HG03457 (cell line): ENCODE results near the gene SPATC1L.

Experiments used
- ATAC-seq: cut with Tn5 transposase; IDR thresholded peaks from one replicate; pipeline ENCODE4 v1.9.1; 2021; ENCODE audit warnings: moderate number of reproducible peaks; ENCODE audit not compliant: unreplicated experiment

Gene SPATC1L

DNA sequence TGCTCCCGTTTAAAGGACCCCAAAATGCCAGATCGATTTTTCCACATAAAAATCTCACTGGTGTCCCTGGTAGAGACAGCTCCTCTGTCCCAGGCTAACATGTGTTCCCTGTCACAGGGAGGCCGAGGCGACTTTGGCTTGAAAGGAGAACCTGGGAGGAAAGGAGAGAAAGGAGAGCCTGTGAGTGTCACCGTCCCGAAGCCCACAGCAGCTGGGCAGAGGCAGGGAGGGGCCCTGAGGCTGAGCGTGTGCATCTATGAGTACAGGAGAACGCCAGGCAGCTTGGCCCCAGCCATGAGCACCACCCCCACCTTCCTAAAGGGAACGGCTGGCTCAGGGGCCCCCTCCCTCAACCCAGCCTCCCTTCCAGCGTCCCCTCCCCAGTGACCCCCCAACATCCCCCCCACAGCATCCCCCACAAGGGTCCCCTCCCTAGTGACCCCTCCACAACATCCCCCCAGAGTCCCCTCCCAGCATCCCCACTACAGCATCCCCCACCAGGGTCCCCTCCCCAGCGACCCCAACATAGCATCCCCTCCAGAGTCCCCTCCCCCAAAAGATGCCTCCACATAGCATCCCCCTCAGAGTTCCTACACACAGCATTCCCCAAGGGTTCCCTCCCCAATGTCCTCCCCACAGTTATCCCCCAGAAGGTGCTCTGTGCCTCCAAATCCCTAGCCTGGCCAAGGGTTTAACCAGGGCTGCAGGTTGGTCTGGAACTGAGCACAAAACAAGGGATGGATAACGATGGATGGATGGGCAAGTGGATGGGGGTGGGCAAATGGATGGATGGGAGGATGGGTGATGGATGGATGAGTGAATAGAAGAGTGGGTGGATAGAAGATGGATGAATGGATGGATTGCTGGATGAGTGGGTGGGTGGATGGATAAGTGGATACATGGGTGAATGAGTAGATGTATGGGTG lies 61.2 kb downstream of the SPATC1L start:
- ATAC-seq = no peak

DNA sequence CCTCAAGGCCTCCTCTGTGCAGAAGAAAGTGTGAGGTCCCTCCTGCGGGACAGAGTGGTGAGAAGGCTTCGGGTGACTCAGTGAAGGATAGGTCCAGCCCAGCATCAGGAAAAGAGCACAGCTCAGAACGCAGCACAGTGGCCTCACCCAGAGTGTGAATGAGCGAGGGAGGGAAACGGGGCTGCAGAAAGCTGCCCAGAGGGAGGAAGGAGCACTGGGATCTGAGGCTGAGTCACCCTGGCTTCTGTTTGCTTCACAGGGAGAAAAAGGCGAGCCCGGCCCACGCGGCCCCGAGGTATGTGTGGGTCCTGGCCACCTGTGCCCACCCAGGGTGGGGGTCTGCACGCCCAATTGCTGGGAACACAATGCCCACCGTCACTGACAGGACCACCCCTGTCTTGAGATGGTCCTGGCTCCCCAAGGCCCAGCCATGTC lies 62.0 kb downstream of the SPATC1L start:
- no peak for ATAC-seq

DNA sequence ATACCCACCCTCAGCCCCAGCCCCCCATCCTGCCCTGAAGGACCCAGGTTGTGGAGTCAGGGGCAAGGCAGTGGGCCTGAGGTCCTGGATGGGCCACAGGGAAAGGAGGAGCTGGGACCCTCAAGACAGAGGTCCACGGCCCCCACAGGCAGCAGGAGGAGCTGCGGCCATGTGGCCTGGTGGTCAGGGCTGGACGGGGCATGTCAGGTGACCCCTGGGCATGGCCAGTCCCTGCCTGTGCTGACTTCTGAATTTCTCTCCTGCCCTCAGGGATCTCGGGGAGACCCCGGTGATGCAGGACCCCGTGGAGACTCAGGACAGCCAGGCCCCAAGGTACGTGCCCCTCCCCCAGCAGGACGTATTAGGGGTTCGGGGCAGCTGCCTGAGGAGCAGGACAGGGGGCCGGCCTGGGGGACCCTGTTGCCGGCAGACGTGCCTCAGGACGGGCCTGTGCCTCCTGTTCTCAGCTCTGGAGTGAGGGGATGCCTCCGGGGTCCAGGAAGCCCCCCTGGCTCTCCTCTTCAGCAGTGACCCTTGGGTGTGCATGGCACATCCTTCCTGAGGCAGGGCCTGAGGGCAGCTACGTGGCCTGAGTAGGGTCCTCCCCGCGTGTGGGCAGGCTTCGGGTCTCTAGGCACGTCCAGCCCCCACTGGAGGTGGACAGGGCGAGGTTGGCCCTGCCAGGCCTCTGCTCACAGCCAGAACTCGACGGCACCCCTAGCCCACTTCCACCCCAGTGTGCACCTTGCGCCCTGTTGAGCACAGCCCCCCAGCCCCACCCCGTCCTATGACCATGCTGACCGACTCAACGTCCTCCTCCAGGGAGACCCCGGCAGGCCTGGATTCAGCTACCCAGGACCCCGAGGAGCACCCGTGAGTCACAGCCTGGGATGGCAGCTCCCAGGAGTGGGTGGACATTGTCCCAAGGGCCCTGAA lies 62.7 kb downstream of the SPATC1L start:
- no peak for ATAC-seq

DNA sequence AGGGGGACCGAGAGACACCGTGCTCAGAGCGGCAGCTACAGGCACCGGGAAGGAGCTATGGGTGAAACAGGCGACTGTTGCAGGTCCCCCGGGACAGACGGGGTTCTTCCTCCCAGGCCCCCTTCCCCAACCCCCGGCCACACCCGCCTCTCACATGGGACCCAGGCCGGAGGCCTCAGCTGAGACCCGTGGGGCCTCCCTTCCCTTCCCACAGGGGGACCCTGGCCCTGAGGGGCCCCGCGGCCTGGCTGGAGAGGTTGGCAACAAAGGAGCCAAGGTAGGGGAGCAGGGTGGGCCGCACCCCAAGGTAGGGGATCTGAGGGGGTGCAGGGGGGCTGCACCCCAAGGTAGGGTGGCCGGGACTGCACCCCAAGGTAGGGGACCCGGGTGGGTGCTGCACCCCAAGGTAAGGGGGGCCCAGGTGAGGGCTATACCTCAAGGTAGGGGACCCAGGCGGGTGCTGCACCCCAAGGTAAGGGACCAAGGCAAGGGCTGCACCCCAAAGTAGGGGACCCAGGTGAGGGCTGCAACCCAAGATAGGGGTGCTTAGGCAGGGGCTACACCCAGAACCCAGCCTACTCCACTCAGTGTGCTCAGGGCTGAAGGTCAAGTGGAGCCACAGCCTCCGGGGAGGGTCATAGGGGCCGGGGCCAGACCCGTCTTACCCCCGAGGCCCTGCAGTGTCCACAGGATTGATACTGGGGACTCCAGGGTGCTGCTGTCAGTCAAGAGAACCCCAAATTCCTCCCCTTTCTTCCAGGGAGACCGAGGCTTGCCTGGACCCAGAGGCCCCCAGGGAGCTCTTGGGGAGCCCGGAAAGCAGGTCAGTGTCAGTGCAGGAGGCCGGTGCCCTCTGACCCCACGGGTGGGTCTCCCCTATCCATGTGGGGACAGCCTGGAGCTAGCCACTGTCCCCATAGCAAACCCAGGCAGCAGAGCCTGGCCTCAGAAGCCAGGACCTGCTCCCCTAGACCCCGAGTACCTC lies 63.7 kb downstream of the SPATC1L start:
- ATAC-seq = no peak

DNA sequence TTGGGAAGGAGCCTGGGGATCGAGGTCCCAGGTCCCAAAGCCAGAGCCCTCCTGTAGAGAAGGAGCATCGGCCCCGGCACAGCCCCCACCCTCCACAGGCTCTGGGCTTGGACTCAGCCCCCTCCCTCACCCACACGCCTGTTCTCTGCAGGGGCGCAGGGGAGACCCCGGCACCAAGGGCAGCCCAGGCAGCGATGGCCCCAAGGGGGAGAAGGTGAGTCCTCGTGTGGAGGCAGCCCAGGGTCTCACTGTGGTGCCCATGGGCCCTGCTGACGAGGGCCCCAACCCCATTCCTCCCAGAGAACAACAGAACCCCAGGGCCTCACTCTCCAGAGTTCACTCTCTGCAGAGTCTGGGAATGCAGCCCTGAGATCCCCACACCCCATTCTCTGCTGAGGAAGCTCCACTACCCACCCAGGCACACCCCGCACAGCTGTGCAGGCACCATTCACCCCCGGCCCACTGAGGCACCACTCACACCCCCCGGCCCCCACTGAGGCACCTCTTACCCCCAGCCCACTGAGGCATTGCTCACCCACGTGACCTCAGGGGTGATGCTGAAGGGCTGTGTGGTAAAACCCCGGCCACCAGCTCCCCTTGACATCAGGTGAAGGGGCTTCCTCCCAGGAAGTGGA lies 64.5 kb downstream of the SPATC1L start:
- ATAC-seq = no peak

DNA sequence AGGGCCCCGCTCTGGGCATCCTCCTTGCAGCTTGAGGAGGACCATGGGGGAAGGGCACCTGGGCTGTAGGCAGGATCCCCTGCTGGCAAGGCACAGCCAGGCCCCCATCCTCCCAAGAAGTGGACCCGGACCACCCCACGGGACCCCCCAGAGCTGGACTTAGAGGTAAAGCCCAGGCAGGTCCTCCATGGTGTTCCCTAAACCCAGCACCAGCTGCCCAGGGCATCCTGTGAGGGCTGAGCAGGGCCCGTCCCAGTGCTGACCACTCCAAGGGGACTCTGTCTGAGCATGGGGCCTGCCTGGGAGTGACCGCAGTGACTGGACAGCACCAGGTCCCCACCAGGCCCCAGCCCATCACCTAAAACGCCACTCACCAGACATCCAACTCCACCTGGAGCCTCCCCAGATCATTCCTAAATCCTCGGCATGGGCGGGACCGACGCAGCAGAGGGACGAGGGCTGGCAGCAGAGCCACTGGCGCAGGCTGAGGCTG lies 65.1 kb downstream of the SPATC1L start:
- ATAC-seq = no peak

DNA sequence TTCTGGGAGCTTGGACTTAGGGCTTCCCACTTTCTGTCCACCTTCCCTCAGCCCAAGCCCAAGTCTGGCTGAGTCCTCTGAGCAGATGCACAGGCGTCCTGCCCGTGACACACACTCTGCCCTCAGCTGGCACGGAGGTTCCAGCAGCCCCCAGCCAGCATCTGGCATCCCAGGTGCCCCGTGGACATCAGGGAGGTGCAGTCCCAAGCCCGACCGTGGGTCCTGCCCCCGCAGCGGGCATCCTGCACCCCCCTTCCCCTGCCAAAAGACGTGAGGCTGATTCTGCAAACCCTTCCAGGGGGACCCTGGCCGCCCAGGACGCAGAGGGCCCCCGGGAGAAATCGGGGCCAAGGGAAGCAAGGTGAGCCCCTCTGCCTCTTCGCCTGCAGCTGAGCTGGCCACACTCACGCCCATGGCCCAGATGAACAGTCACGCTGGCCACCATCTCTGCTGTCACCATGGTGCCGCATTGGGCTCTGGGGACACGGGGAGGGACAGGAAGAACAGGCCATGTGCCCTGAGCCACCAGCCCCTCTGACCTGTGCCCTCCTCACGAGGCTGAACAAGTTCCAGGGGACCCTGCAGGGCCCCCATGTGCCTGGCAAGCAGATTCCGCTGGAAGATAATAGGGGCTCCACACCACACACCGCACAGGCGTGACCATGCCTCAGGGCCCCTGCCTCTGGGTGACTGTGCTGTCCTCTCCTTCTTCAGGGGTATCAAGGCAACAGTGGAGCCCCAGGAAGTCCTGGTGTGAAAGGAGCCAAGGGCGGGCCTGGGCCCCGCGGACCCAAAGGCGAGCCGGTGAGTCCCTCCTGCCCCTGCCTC lies 65.7 kb downstream of the SPATC1L start:
- ATAC-seq = no peak

DNA sequence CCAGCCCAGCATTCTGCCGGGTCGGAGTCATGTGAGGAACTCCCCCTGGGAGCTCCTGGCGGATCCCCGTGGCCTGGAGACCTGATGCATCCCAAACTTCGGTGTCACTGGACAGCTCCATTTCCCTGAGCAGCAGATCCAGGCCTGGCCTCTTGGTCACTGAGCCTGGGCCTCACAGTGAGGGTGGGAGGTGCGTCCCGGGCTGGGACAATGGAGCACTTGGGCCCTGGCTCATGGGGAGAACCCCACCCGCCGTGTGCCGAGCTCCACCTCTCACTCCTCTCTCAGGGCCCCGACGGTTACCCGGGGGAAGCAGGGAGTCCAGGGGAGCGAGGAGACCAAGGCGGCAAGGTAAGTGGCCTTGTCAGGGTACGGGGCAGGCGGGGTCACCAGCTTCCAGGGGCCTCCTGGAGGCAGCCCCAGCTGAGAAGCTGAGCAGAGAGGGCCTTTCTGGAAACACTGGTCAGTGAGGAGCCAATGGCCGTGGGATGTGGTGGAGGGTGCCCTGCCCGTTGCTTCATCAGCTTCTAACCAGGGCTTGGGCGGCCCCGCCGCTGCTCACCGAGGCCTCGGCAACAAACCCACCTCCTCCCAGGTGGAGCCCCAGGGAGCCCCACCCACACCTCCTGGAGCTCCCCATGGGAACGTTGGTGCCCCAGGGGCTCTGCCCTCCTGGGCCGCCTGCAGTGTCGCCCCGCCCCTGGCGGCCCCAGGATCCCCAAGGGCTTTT lies 66.5 kb downstream of the SPATC1L start:
- ATAC-seq = no peak

DNA sequence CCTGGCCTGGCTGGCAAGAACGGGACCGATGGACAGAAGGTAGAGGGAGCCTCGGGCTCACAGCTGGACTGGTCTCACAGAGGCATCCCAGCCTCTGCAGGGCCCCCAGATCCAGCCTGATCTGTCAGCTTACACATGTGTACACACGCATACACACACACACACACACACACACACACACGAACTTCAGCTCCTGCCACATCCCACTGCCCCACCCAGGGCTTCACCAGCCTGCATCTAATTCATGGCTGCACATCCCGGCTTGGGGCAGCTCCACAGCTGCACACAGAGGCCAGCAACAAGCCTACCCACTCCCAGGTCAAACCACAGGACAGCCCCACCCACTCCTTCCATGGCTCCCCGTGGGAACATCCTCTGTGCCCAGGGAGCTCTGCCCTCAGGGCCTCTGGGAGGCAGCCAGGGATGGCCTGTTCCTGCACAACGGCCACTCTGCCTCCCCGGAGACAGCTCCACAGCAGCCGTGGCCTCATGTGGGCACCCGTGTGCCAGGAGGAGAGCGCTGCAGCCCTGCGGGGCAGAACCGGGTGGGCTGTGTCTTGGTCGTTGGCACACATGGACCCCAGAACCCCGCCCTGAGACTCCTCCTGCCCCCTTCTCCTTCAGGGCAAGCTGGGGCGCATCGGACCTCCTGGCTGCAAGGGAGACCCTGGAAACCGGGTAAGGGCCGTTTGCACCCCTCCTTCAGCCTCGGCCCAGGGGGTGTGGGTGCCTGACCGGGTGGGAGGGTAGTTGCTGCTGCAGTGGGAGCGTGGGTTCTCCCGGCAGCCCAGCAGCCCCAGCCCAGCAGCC lies 67.3 kb downstream of the SPATC1L start:
- ATAC-seq = no peak

DNA sequence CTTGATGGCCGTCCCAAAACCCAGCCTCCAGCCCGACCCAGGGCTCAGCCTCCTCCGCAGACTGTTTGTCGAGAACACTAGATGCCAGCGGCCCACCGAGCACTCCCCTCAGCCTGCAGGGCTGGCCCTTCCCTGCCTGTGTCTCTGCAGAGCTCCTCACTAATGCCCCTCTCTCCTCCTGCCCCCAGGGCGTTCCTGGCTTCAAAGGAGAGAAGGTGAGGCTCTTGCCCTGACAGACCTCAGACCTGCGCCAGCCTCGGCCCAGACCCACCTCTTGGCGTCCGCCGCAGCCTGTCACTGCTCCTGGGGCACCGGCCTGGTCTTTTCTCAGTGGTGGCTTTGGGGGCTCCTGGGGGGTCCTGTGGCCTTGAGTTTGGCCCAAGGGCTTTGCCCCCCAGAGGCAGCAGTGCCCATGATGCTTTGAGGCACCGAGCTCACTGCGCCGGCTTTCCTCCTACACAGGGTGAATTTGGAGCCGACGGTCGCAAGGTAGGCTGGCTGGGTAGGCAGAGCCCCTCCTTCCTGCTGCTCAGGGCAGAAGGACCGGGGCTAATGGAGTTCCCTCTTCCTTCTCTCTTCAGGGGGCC lies 68.0 kb downstream of the SPATC1L start:
- ATAC-seq = no peak

DNA sequence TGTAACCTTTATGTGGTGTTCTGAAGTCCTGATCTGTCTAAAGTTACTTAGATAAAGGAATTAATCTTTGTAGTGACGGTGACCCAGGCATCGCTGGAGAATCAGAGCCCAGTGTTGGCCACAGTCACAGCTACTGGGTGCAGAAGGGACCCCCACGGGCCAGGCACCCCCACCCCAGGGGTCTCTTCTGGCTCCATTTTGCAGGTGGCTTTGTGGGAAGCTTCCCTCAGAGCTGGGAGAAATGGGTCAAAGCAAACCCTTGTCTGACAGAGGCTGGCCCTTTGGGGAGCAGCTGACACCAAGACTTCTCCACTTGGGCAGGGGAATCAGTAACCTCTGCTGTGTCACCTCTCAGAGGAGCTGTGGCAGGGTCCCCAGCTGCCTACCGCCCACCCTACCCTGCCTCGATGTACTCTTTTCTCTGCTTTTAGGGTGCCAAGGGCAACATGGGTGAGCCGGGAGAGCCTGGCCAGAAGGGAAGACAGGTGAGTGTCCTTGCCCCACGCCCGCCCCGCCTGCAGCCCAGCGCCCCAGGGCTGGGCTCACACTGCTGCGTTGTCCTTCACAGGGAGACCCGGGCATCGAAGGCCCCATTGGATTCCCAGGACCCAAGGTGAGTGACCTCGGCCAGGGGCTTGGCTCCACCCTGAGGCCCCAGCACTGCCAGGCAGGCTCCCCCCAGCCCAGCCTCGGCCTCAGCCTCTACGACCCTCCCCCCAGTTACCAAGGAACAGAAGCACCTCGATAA lies 68.6 kb downstream of the SPATC1L start:
- ATAC-seq = no peak

DNA sequence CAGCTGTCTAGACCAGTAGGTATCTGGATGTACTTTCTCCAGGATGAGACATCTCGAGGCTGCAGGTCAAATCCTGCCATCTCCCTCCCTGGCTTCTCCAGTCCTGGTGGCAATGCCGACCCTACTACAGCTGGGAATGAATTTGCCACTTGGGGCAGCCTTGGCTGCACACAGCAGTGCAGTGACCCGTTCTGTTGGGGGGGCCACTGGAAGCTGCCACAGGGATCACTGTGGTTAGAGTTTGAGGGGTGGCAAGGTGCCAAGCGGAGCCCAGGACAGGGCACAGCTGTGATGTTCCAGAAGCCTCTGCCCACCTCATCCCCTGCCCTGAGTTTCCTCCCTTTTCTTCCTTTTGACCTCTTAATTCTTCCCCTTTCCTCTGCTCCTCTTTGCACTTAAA lies 69.3 kb downstream of the SPATC1L start:
- ATAC-seq = no peak

DNA sequence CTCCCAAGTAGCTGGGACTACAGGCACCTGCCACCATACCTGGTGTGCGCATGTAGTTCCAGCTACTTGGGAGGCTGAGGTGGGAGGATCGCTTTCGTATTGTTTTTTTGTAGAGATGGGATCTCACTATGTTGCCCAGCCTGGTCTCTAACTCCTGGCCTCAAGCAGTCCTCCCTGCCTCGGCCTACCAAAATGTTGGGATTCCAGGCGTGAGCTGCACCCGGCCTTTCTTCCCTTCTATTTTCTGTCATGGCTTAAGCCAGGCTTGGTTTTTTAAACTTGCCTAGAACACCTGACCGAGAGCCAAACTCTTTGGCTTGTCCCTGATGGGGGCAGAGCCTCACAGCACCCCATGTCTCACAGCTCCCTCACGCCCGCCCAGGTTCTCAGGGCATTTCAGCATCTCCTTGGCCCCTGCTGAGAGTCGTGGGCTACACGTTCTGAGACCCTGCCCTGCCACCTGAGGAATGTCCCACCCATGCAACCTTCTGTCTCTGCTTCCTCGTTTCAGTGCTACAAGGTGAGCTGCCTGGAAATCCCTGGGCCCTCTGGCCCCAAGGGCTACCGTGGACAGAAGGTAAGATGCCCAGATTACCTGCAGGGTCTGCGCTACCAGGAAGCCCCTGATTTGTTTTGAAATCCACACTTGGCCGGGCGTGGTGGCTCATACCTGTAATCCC lies 70.6 kb downstream of the SPATC1L start:
- ATAC-seq = no peak

DNA sequence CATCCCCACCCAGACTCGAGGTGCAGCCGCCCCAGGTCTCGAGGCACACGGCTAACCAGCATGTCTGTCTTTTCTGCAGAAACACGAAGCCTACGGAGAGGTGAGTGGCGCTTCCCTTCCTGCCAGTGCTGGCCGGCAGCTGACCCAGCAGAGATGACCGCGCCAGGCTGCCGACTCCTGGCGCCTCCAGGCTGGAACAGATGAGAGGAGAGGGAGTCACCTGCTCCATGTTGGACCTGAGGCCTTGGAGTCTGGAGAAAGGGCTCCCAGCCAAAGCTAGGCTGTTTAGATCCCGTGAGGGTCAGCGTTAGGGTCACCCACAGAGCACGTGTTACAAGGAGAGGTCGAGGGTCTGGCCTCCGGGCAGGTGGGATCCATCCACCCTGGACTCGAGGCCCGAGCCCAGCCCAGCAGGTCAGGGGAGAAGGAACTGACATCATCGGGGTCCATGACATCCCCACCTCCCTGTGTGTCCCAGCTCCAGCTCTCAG lies 71.5 kb downstream of the SPATC1L start:
- ATAC-seq = no peak

DNA sequence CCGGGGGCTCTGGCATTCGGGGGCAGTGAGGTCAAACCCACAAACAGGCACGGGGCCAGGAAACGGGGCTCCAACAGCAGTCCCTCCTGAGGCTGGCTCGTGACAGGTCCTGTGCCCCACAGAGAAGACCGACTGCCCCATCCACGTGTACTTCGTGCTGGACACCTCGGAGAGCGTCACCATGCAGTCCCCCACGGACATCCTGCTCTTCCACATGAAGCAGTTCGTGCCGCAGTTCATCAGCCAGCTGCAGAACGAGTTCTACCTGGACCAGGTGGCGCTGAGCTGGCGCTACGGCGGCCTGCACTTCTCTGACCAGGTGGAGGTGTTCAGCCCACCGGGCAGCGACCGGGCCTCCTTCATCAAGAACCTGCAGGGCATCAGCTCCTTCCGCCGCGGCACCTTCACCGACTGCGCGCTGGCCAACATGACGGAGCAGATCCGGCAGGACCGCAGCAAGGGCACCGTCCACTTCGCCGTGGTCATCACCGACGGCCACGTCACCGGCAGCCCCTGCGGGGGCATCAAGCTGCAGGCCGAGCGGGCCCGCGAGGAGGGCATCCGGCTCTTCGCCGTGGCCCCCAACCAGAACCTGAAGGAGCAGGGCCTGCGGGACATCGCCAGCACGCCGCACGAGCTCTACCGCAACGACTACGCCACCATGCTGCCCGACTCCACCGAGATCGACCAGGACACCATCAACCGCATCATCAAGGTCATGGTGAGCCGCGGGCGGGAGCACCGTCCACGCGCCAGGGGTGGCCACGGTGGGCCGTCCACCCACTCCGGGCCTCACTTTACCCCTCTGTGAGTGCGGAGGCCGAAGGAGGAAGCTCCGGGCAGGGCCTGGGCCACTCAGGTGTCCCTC lies 72.2 kb downstream of the SPATC1L start:
- ATAC-seq = no peak
